Ovary (tissue), 10 donors: ENCODE results near the gene DHFR. TPM values are rescaled to one million over a fixed set of nuclear protein-coding genes. Genes with fewer than 3 reads are reported as not detected.
A peak's percentile ranks its signal among the peaks of the same experiment; 100 is the strongest.

Experiments used
- DNase-seq, 5 donors: peaks; one replicate each; pipeline ENCODE4 v3.0.0-alpha.2; 2019 to 2020
- H3K27ac ChIP-seq, 2 donors: fragments of 200-600 bp; one replicate each; pipeline versions ENCODE4 v1.5.1 to v1.8.0; 2019 to 2022
- H3K27me3 ChIP-seq: fragments of 200-600 bp; one replicate; pipeline ENCODE4 v1.8.0; 2022
- H3K36me3 ChIP-seq: fragments of 200-600 bp; sonication (generic); one replicate; pipeline ENCODE4 v1.5.1; 2019
- H3K4me1 ChIP-seq: one replicate; pipeline ENCODE4 v1.8.1; 2013; ENCODE audit warnings: mild to moderate bottlenecking, moderate library complexity; ENCODE audit not compliant: insufficient read depth
- H3K4me3 ChIP-seq: fragments of 200-600 bp; sonication (generic); one replicate; pipeline ENCODE4 v1.5.1; 2017
- H3K9me3 ChIP-seq, 2 donors: fragments of 200-600 bp in 1 of 2; sonication (generic) in 1 of 2; one replicate each; pipeline versions ENCODE4 v1.5.1 to v1.8.1; 2013 to 2019; ENCODE audit warnings: mild to moderate bottlenecking in 1 of 2, moderate library complexity in 1 of 2
- CTCF ChIP-seq, 3 donors: fragments of 450-650 bp in 2 of 3; fragments of 200-600 bp in 1 of 3; IDR thresholded peaks; one replicate each; pipeline versions ENCODE4 v1.5.1 to v1.8.0; 2016 to 2022; ENCODE audit warnings: antibody characterized with exemption in 3 of 3, mild to moderate bottlenecking in 1 of 3
- EP300 ChIP-seq: sonication (generic); formaldehyde crosslinking; IDR thresholded peaks from one replicate; pipeline ENCODE4 v1.6.1; 2017; ENCODE audit warnings: antibody characterized with exemption
- POLR2A ChIP-seq: fragments of 450-650 bp; IDR thresholded peaks from one replicate; pipeline ENCODE4 v1.6.1; 2017; ENCODE audit warnings: antibody characterized with exemption, mild to moderate bottlenecking, moderate library complexity
- WGBS, 3 donors: extraction: QIAGEN DNeasy Blood & Tissue Kit in 1 of 3; methylation state at CpG; one replicate each; pipeline versions ENCODE4 v1.1.5 to v1.1.7; 2013 to 2017; 5-methylcytosine and 5-hydroxymethylcytosine counted together
- intact Hi-C, 4 donors: fragments of 100-400 bp; cut with DNase I; formaldehyde crosslinking; loops; one replicate each; pipeline versions ENCODE4 v1.11.0 to v1.15.1; 2022 to 2023
- long read RNA-seq, 3 donors: library from polyadenylated mRNA in 2 of 3; unstranded in 2 of 3; transcript quantifications; one replicate each; pipeline ENCODE4 v2.0.0 and lab custom pipeline, GENCODE V29; 2021 to 2026
- polyA plus RNA-seq, 2 donors: library from polyadenylated mRNA; stranded (reverse); fragments of 200-250 nt in 1 of 2; fragments of 350-450 nt in 1 of 2; fragmentation: Illumina TruSeq in 1 of 2; extraction: RNeasy Lipid Tissue Mini Kit (QIAGEN cat#74804) in 1 of 2; gene quantifications; one replicate each; pipeline ENCODE4 v1.2.3, GENCODE V29; 2013 to 2014
- total RNA-seq, 7 donors: library from RNA; depleted of rRNA in 2 of 7; stranded (reverse); fragments of >200 nt in 2 of 7; fragmentation: NEBNext Ultra II Directional in 3 of 7; extraction: Animal tissue kit (Norgen Biotek cat#: 25700) in 3 of 7; gene quantifications; one replicate each; pipeline versions ENCODE4 v1.1.0 to v1.2.4, GENCODE V29; 2016 to 2023
- donor health status: DM: no; HTN: no; CAD: no; lungs with moderate emphysema.
- donor health status: DM: no; HTN: no; CAD: no.
- donor health status: Bipolar disorder and iron deficiency.
- donor health status: DM: yes; HTN: yes; CAD: no.
- donor health status: DM: no; HTN: no; CAD: no.
- donor health status: DM: yes; HTN: yes; CAD: no.

DHFR gene
- total RNA-seq (10 to 100 TPM in 2 of 7 donors, 1 to 10 TPM in 5; 2.4 to 12.4 (median 8.6) TPM), polyA plus RNA-seq (10 to 100 TPM in 1 of 2 donors, 1 to 10 TPM in 1; 6.4 to 17.5 TPM)
- long read RNA-seq, donor 1, partial matches to known transcripts: 0 of 1 reads
- long read RNA-seq, donor 1, other reads (novel, unspliced or antisense): 1 of 1 reads
- long read RNA-seq, donor 2, transcript DHFR-201 (6 exons, 3,917 nt): major isoform, 17 of 17 reads
- long read RNA-seq, donor 2, partial matches to known transcripts: 0 of 17 reads
- long read RNA-seq, donor 2, other reads (novel, unspliced or antisense): 0 of 17 reads
- long read RNA-seq, donor 3, transcript DHFR-201 (6 exons, 3,917 nt): major isoform, 9 of 13 reads
- long read RNA-seq, donor 3, partial matches to known transcripts: 1 of 13 reads
- long read RNA-seq, donor 3, other reads (novel, unspliced or antisense): 3 of 13 reads

DNA sequence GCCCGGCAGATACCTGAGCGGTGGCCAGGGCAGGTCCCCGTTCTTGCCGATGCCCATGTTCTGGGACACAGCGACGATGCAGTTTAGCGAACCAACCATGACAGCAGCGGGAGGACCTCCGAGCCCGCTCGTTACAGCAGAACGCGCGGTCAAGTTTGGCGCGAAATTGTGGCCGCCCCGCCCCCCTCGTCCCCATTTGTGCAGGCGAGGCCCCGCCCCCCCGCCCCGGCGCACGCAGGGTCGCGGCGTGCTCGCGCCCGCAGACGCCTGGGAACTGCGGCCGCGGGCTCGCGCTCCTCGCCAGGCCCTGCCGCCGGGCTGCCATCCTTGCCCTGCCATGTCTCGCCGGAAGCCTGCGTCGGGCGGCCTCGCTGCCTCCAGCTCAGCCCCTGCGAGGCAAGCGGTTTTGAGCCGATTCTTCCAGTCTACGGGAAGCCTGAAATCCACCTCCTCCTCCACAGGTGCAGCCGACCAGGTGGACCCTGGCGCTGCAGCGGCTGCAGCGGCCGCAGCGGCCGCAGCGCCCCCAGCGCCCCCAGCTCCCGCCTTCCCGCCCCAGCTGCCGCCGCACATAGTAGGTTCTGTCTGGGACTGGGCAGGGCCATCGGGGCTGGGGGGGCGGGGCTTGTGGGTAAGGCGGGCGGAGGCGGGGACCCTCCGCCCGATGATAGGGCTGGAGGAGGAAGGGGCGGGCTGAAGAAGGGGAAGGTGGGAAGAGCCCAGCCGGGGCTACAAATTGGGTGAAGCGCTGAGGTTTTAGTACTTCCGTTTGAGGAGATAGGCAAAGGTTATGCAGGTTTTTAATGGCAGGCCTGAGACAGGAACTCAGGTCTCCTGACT is at the start of gene DHFR, which contains the start of gene MSH3:
TSS of gene DHFR (minus strand) at position 593 of the 840 bp plus-strand sequence. CDS start at position 99, 494 bp downstream.
TSS of gene MSH3 (plus strand) at position 262 of the 840 bp plus-strand sequence. CDS start at position 338, 76 bp downstream.
- H3K36me3 ChIP-seq: no peaks in the 10 kb centered on the region
- peak; percentile 81 to 93 (median 90) for DNase-seq
- peak within 1 kb of the TSS; percentile 89 to 94 for H3K27ac ChIP-seq
- H3K27me3 ChIP-seq: no peaks in the 10 kb centered on the region
- TF ChIP-seq EP300 (no peak), CTCF (IDR thresholded peaks at IDR 0.05) (no peak), POLR2A (no peak)
- peaks cover 3% of the 10 kb centered on the region for H3K4me1 ChIP-seq
- peak within 1 kb of the TSS; percentile 98 for H3K4me3 ChIP-seq
- 0 to 1% (median 0%) methylated on average over 31 to 74 of the region's 74 CpGs for WGBS, 3 donors
- no peaks in the 10 kb centered on the region for H3K9me3 ChIP-seq
- intact Hi-C loops: no loop called here

- Histone ChIP-seq H3K27me3 (no peaks in the 10 kb centered on the region), H3K4me1 (peaks cover 3% of the 10 kb centered on the region), H3K36me3 (no peaks in the 10 kb centered on the region), H3K27ac (no peak overlapping the region), H3K4me3 (no peak overlapping the region), H3K9me3 (no peaks in the 10 kb centered on the region)
- intact Hi-C loops: no loop called here
- no peak for TF ChIP-seq POLR2A
- no peak for TF ChIP-seq CTCF (IDR thresholded peaks at IDR 0.05)
- no peak for TF ChIP-seq EP300
- no peak for DNase-seq
- WGBS, 3 donors: 96 to 100% (median 100%) methylated on average over 1 of the region's 1 CpG
Measured at GRCh38 chr5:80704221-80704620, 49.4 kb upstream of the DHFR start.

GRCh38 chr5:80703747-80704146 is 49.0 kb upstream of the DHFR start:
- intact Hi-C loops: no loop called here
- Histone ChIP-seq H3K27ac (no peak overlapping the region), H3K9me3 (no peaks in the 10 kb centered on the region), H3K4me3 (no peak overlapping the region), H3K27me3 (no peaks in the 10 kb centered on the region), H3K4me1 (peaks cover 3% of the 10 kb centered on the region), H3K36me3 (no peaks in the 10 kb centered on the region)
- WGBS, 3 donors: 51 to 56% (median 53%) methylated on average over 5 of the region's 5 CpGs
- no peak for TF ChIP-seq EP300
- no peak for TF ChIP-seq CTCF (IDR thresholded peaks at IDR 0.05)
- TF ChIP-seq POLR2A: no peak
- DNase-seq: no peak

DNA sequence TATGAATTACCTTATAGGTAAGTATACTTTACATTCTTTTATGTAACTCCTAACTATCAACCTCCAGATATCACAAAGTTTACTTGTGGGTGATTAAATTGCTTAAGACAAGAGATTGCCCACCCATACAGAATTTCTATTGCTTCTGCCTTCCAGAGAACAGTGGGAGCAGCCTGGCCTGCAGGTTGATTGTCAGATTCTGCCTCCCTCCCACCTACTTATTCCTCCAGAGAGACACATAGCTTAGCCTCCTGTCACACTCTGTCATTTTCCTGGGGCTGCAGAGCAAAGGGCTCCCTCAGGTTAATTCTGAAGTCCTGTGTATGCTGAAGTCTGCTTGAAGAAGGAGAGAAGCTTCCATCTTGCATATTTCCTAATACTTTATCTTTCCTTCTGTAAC is 48.5 kb upstream of the DHFR start:
- peaks cover 3% of the 10 kb centered on the region for H3K4me1 ChIP-seq
- H3K4me3 ChIP-seq: no peak overlapping the region
- TF ChIP-seq EP300: no peak
- TF ChIP-seq CTCF (IDR thresholded peaks at IDR 0.05): no peak
- no peak for TF ChIP-seq POLR2A
- H3K36me3 ChIP-seq: no peaks in the 10 kb centered on the region
- no peak overlapping the region for H3K27ac ChIP-seq
- H3K9me3 ChIP-seq: no peaks in the 10 kb centered on the region
- no peak for DNase-seq
- intact Hi-C loops: no loop called here
- no peaks in the 10 kb centered on the region for H3K27me3 ChIP-seq
